HG03066 (cell line): Measurements from ENCODE around the gene MITF.

Source experiments
- ATAC-seq: cut with Tn5 transposase; IDR thresholded peaks from one replicate; pipeline ENCODE4 v1.9.1; 2021; ENCODE audit warnings: low read depth; ENCODE audit not compliant: unreplicated experiment

The MITF gene

DNA sequence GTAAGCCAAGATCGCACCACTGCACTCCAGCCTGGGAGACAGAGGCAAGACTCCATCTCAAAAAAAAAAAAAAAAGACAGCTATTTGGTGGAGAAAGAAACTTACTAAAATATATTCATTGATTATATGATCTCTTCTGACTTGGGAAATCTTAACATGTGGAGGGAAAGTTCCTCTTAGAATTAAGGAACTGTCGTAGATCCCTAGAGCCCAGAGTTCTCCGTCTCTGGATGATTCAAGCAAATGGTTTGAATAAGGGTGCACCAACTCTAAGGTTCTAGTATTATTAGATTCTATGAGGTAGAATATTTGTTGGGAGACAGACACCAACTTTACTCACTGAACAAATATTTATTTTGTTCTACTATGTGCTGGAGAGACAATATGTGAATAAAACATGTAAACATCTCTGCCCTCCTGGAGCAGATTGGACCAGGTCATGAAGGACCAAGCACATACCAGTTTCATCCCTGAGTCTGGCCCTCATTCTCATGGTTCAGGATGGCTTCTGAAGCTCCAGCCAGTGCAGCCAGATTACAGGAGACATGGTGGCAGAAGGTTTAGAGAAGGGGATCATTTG, 129.7 kb downstream of the MITF start:
- ATAC-seq = no peak

DNA sequence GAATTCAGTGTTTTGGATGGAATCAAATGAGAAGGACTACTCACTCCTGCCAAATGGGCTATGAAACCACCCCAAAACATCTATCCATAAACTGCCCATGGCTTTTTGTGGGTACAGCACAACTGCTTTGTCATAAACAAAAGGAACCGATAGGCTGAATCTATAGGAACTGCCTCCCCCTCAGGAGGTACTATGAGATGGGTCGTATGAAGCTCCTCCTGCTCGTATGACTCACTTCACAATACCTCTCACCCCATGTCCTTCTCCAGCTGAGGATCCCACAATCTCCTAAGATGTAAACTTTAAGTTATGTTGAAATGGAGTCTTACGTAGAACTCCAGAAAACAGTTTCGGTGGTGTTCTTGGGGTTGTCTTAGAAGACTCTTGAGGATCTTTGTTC, 130.4 kb downstream of the MITF start:
- ATAC-seq = no peak

GRCh38 chr3:69871251-69871650, 132.0 kb downstream of the MITF start:
- ATAC-seq = no peak

GRCh38 chr3:69871868-69872267, 132.6 kb downstream of the MITF start:
- ATAC-seq = no peak

DNA sequence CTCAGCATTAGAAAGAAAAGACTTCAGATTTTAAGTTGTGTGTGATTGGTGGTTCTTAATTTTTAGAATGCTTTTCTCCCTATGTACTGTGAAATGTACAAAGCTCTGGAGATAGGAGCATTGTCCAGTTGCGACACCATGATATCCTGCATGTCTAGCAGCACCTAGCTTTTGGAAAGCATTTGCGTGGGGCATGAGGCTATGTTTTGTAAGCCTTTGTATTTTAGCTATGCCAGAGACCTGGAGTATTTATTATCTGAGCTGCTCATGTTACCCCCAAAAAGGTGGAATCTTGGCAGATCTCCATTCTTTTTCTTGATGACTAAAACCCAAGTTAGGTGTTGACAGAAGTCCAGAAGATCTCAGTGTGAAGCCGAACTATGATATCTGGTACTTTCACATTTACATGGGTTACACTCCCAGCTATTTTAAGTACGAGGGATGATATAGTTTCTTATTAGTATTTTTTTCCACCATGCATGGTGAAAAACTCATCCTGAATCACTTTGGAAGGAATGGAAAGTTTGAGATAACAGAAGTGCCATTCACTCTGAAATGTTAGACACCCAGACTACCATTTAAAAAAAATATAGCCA, 133.6 kb downstream of the MITF start:
- no peak for ATAC-seq

- no peak for ATAC-seq
Observed at GRCh38 chr3:69876073-69876472, 136.8 kb downstream of the MITF start.

- ATAC-seq = no peak
Observed at GRCh38 chr3:69878254-69878653, 139.0 kb downstream of the MITF start.

GRCh38 chr3:69879051-69879450, 139.8 kb downstream of the MITF start:
- ATAC-seq = no peak

DNA sequence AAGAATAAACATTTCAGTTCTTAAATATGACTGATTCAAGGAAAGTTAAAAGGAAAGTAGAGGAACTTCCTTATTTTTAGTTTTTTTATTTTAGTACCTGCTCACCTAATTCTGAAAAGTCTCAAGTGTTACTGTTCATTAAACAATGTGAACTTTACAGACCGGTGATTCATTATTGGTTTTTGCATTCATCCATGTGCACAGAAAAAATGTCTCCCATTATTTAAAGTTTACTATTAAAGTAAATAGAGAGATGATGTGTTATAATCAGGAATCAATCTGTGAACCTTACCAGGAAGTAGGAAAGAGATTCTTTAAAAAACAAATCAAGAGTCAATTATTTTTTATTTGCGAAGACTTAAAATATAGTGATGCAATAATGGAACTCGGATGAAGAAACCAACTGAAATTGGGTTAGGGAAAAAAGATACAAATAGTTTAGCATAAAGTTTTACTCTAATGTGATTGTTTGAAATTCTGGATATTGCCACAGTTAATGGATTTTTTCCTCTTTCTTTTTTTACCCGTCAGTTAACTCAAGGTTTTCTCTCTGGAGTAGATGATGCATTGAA, 140.9 kb downstream of the MITF start:
- no peak for ATAC-seq

DNA sequence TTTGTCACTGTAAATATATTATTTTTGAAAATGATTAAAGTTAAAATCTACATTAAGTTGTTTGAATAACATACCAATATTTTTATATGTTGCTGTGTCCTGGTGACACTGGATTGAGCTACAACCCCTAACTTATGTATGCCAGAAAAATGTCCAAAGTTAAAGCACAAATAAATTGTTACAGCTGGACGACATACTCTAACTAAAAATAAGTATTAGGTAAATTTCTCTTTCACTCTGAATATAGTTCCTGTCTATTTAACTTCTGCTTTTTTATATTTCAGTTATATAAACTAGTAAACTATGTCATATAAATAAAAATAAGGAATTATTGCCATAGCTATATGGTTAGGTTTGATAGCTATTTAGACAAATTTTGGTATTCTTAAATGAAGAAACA, 141.8 kb downstream of the MITF start:
- ATAC-seq = no peak

- ATAC-seq = no peak
Observed at GRCh38 chr3:69881756-69882428, 142.6 kb downstream of the MITF start.

DNA sequence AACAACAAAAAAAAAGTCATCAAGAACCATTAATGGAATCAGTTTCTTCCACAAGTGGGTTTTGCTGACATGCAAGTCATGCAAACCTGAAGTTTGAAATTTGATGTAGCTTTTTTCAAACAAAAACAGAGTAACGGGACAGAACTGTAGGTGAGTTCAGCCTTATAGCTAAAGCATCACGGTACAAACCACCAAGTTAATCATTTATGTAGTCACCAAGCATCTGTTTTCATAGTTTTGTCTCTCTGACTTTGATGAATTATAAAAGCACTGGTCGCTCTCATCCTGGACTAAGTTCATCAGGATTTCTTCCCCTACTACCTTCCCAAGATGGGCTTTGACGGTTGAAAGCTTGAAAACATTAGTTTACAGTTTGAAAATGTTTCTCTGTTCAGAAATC, 143.3 kb downstream of the MITF start:
- ATAC-seq = no peak

GRCh38 chr3:69888040-69888942, 149.0 kb downstream of the MITF start:
- no peak for ATAC-seq

GRCh38 chr3:69888943-69889315, 149.7 kb downstream of the MITF start:
- no peak for ATAC-seq

DNA sequence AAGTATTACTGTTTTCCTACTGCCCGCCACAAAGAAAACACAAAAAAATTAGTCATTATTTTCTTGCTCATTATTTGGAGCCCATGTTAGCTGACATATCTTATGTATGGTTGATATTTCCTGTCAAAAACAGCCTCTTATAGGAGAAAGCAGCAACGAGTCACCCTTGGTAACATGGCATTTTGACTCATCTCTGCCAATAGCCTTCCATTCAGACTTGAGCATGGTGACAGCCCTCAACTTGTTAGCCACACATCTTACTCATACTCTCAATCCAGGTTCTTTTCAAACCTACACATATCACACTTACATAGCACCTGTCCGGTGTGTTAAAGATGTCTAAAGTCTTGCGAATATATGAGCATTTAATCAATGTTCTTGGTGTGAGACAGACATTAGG, 150.8 kb downstream of the MITF start:
- no peak for ATAC-seq

- ATAC-seq = no peak
Observed at GRCh38 chr3:69890691-69891090, 151.4 kb downstream of the MITF start.

- no peak for ATAC-seq
Observed at GRCh38 chr3:69892706-69893105, 153.4 kb downstream of the MITF start.

DNA sequence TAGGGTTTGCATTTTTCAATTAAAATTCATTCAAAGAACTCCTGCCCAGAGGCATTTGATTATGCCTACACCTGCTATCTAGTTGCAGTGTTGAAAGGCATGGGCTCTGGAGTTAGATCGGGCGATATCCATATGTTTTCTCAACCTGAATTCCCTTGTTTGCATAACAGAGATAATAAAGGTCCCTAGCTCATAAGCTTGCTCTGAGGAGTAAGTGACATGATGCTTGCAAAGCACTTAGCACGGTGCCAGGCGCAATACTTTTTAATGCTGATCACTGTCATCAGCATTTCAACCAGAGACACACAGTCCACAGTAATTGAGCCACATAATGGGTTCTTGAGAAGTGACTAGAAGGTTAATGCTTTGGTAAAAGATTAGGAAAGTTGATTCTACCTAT, 154.0 kb downstream of the MITF start:
- ATAC-seq = no peak

DNA sequence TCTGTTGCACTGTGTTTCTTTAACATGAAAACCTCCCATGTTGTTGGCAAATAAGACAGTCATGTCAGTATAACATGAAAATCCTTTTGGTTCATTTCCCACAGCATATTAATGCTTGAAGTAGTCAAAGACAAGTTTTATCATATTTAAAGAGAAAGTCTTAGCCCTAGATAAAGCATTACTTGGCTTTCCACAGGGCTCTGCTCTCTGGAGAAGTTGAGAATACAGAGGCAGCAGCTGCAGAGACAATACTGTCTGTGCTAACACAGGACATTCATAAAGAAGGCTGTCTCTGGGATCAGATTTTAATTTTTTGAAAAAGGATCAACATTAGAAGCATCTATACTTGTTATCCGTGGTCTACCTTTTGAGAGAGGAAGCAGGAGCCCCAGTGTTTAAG, 156.8 kb downstream of the MITF start:
- no peak for ATAC-seq

DNA sequence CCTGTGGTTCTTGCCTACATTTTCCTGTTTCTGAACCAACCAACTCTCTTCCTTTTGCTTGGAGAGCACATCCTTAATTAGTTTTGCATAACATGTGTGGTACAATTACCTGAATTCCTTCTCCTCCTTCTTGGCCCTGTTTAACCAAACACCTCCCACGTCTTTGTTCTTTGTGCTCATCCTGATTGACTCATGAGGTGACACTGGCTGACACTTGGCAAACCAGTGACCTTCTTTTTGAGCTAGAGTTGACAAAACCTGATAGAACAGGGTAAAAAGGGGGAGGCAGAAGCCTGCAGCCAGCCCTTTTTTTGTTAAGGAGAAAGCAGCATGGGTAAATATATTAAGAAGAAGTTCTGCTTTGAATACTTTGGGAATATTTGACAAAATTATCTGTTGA, 161.1 kb downstream of the MITF start:
- no peak for ATAC-seq

- no peak for ATAC-seq
Observed at GRCh38 chr3:69901802-69902201, 162.5 kb downstream of the MITF start.
